GM04503 (cell line): ENCODE data around the gene ATP2A3.
"Not testable (repeated sequence)": the region's sequence is repeated elsewhere in the genome, so short reads cannot be mapped to it uniquely, and the experiment has no call there.

ENCODE experiments used
- DNase-seq: peaks from one replicate; pipeline ENCODE4 v3.0.0-alpha.2; 2012; ENCODE audit warnings: low read depth

ATP2A3 gene

DNA sequence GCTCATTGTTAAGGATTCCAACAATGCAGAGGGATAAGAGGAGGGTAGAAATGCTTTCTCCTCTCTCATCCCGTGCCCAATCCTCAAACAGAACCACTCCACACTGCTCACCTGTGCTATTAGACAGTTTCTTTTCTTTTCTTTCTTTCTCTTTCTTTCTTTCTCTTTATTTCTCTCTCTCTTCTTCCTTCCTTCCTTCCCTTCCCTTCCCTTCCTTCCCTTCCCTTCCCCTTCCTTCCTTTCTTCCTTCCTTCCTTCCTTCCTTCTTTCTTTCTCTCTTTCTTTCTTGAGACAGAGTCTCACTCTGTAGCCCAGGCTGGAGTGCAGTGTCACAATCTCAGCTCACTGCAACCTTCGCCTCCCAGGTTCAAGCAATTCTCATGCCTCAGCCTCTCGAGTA is 27.5 kb upstream of the ATP2A3 start:
- not testable (repeated sequence) for DNase-seq

DNA sequence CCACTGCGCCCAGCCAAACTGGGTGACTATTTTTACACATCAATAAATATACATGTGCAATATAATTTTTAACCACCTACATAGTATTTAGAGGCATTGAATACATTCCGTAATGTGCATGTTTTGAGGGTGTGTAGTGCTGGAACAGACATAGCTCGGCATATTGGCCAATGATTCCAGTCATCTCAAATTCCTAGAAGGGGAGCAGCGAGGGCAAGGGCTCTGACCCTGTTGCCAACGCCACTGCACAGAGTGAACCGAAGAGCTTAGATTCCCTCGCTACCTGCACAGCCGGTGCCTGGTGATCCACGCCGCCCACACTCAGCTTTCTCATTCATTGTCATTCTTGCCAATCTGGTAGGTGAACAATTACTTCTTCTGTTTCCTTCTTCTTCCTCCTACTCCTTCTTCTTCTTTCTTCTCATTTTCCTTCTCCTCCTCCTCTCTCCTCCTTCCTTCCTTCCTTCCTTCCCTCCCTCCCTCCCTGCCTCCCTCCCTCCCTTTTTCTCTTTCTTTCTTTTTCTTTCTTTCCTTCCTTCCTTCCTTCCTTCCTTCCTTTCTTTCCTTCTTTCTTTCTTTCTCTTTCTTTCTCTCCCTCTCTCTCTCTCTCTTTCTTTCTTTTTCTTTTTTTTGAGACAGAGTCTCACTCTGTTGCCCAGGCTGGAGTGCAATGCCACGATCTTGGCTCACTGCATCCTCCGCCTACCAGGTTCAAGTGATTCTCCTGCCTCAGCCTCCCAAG is 26.3 kb upstream of the ATP2A3 start:
- DNase-seq: no peak

DNA sequence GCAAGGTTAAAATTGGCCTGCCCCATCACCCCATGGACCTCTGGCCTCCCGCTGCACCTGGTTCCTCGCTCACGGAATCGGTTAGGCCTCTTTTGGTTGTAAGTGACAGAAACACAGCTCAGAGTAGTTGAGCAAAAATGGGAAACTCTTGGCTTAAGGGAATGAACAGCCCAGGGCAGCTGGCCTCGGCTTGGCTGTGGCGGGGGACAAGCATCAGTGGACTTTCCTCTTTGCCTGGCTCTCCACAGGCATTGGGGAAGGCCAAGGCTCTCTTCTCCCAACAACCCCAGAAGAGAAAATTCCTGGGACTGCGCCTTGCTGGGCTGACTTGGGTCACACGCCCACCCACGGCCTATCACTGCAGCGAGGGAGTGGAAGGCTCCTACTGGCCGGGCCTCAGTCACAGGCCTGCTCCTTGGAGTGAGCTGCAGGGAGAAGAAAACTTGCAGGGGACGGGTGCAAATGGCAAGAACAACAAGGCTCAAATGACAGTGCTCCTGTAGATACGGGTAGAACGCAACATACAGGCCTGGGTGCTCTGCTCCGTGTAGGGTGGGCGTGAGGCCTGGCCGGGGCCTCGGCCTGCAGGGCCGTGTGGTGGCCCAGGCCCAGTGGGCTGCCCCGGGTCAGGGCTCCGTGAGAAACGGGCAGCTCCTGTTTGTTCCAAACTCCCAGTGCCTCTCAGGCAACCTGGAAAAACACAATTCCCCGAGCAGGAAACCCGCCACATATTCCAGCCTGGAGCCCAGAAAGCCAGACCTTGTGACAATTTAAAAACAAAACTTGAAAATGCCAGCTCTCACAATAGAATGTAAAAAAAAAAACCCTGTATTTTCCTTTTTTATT is 25.0 kb upstream of the ATP2A3 start:
- no peak for DNase-seq

DNA sequence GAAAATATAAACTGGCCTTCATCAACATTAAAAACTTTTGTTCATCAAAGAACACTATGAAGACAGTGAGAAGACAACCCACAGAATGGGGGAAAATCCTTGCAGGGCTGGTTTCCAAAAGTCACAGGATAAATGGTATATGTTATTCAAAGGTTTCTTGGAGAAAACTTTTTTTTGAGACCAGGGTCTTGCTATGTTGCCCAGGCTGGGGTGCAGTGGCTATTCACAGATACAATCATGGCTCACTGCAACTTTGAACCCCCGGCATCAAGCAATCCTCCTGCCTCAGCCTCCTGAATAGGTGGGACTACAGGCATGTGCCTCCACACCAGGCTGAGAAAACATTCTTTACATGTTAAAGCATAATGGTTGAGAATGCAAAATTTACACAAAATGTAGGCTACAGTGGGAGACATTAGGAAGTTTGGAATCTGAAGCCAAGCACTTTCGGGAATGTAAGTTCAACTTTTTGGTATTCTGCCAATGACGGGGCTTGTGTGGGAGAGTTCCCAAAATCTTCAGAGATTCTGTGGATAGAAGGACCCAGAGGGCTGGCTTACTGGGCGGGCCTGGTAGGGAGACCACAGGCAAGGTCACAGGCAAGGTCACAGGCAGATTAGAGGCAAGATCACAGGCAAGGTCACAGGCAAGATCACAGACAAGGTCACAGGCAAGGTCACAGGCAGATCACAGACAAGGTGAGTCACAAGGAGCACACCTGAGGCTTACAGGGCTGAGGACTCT is 24.2 kb upstream of the ATP2A3 start:
- DNase-seq: no peak

DNA sequence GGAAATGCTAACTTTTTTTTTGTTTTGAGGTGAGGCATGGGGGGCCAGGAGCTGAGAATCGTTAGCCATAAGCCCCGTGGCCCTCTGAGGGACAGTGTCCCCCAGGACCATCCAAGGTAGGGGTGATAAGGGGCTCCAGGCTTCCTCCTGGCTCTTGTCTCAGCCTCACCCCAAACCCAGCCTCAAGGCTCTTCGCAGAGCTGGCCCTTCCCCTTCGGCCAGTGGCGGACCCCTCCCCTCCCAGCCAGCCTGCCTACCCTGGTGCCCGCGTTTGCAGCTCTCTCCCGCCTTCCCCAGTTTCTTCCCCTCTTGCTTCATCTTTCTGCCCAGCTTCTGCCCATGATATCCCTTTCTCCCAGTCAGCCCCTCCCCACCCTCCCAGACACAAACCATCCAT is 22.7 kb upstream of the ATP2A3 start:
- DNase-seq: no peak

DNA sequence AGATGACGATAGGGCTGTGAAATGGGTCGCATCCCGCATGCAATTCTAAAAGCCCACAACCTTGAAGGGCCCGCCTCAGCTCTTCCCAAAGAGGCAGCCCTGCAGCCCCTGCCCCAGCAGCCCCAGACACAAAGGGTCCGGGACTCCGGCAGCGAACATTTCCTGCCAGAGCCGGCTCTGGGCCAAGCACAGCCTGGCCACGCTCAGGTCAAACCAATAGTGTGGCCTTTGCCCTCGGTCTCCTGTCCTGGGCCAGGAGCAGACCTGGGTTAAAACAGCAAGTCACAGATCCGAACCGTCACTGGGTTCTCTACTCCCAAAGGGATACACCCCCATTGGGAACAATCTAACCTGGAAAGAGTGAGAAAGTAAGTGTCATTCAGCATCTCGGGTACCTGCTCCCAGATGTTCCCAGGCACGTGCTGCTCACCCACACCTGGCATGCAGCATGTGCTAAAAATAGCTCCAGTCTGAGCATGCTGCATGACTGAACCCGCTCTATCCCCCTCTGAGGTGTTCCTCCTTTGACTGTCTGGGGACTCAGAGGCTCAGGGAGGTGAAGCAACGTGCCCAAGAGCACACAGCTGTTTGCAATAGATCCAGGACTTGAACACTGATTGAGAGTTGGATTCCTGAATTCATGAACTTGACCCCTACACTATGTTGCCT is 22.2 kb upstream of the ATP2A3 start:
- DNase-seq: no peak

DNA sequence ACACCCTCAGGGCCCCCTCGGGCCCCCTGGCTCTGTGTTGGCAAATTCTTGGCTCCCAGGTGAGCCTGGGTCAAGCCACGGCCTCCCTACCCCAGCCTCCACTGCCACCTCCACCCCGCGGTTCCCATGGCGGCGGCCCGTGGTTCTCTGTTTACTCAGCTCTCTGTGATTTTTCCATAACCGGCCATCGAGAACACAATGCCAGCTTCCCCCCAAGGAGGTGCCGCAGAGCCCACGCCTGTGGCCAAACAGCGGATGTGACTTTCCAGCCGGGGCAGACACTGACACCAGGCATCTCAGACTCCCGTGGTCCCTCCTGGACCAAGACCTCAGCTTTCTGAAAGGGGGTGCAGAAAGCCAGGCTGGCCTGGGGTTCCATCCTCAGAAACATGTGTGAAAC is 21.6 kb upstream of the ATP2A3 start:
- no peak for DNase-seq

DNA sequence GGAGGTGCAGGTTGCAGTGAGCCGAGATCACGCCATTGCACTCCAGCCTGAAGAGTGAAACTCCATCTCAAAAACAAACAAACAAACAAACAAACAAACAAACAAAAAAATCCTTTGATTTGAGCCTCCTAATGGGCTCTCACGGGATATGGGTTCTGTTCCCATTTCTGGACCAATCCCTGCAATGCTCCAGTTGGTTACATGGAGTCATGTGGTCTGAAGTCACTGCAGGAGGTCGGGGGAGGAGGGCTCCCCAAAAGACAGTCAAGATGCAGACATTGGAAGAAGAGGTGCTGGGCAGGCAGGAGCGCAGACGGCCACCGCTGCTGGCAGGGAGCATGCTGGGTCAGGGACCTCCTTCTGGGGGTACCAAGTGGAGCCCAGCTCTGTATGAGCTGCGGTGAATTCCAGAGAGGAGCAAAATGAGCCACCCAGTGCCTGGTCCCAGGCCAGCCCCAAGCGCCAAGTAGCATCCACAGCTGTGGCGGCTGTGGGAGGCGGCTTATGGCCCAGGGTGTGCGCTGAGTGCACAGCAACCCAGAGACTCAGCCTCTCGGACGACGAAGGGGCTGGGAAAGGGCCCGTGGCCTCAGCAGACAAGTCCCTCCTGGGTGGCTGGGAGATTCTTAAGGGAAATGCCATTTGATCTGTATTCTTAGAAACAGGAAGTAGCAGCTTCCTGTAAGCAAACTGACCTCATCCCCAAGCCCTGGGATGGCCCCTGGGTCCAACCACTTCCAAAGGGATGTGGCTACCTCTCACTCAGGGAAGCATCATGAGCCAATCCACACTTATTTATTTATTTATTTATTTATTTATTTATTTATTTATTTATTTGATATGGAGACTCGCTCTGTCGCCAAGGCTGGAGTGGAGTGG is 19.6 kb upstream of the ATP2A3 start:
- no peak for DNase-seq

DNA sequence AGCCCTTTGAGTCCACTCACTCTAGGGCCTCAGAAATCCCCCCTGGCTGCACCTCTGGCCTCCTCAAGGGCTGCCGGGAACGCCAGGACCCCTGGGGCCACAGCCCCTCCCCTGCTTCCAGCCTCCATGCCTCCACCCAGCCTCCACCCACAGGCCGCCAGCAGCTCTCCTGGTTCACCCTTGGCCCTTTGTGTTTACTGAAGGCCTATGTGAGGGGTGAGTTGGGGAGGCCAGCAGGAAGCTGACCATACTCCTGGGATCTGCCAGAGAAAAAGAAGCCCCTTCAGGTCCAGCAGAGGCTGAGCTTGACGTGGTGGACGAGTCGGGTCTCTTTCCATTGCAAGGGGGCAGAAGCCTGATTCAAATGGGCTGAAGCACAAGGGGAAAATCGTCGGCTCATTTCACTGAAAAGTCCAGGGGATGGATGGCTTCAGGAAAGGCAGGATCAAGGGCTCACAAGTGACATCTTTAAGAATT is 18.3 kb upstream of the ATP2A3 start:
- no peak for DNase-seq

DNA sequence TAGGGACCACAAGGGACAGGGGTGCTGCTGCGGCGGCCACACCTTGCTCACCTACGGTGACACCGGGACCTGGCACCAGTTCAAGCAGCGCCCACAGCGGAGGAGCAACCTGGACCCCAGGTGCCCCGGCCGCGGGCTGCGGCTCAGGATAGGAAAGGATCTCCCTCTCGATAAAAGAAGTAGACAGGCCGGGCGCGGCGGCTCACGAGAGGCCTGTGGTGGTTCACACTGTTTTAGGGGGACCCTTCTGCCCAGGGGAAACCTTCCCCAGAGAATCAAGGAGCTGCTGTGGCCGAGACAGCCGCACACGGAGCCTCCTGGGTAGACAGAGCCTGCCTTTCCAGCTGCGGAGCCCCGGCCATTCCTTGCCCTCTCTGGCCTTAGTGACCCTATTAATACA is 17.9 kb upstream of the ATP2A3 start:
- DNase-seq: no peak

DNA sequence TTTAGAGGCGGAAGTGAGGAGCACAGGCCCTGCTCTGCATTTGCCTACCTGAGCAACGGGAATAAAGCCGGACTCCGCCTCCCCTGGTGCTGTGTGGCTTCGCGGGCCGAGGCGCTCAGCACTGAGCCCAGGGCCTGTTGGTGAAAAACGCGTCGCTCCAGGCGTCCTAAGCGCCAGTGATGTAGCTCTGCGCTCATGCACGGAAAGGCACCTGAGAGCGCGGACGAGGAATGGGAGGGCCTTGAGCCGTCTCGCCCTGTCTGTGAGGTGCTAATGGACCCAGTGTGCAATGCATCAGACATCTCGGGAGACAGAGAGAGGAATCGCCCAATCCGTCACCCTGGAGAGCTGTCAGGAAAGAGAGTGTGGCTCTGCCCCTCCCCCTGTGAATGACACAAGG is 17.2 kb upstream of the ATP2A3 start:
- no peak for DNase-seq

DNA sequence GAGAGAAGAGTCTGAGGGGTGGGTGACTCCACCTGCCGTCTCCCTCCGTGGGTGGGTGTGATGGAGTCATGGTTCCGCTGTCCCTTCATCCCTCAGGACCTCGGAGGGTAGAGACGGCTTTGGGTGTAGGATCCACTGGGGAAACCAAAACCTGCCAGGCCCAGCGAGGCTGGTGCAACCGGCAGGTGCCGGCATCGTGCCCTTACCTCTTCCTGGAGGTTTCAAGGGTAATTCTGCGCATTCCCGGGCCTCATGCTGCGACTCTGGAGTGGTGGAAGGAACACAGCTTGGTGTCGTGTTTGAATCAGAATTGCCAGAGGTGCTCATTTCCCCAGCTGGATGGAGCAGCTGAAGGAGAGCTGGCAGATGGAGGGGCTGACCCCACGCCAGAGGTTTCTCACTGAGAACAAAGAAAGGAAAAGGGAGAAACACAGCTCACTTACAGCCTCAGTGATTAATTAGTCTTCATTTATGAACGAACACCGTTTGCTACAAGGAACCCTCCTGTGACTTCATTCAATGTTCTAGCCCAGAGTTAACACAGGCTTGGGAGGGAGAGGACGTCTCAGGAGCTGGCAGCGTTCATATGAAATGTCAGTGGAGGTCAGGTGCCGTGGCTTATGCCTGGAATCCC is 16.3 kb upstream of the ATP2A3 start:
- DNase-seq: no peak

DNA sequence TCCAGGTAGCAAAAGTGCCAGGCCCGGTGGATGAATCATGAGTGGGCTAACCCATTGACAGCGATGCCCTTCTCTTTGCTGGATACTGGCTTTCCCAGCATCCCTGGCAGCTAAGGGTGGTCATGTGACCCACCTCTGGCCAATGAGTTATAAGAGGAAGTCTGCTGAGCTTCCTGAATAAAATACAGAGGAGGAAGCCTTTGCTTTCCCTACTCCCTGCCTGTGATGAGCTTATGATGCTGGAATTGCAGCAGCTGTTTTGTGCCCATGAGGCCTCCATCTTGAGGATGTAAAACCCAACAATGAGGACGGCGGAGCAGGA is 15.0 kb upstream of the ATP2A3 start:
- no peak for DNase-seq

DNA sequence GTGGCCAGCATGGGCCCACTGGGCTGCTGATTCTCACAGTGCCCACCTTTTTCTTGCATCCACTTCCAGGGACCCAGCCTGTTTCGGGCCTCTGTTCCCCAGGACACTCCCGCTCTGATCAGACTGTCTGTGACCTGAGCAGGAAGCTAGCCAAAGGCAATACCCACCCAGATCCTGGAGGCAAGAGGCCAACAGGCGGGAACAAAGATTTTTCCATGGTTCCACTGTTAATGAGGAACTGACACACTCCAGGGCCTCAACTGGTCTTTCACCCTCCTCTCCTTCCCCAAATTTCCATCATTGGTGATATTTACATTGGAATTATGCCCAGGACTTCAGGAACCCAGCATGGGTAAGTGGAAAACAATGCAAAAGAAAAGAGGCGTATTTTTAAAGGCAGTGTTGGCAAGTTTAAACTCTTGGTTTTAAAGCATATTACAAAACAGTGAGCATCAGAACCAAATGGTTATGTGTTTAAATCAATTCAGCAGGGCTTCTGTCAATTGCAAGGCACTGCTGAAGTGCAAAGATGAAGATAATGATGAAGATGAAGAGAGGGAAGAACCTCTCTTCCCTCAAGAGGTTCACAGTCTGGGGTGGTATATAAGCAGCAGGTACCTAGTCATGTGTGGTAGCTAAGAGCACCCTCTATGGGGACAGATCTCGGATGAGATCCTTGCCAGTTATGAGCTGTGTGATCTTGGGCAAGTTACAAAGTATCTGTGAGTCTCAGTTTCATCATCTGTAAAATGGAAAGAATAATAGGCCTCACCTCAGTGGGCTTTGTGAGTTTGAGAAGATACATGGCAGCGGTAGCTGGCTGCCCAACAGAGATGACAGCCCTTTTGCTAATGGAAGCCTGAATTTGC is 14.4 kb upstream of the ATP2A3 start:
- no peak for DNase-seq

DNA sequence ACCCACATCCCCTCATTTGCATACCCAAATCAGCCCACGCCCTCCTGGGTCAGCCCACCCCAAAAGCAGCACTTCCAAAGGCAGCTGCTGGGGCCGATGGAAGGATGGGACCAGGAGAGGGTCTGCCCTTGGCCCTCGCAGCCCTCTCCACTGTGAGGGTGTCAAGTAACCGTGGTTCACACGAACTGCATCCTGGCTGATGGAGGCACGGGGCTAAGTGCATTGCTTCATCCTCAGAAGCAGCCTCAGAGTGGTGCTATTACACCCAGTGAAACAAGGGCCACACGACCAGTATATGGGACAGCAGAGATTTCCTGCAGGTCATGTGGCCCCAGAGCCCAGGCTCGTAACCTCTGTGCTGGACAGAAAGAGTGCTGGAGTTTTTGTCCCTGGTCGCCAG is 13.2 kb upstream of the ATP2A3 start:
- DNase-seq: no peak

DNA sequence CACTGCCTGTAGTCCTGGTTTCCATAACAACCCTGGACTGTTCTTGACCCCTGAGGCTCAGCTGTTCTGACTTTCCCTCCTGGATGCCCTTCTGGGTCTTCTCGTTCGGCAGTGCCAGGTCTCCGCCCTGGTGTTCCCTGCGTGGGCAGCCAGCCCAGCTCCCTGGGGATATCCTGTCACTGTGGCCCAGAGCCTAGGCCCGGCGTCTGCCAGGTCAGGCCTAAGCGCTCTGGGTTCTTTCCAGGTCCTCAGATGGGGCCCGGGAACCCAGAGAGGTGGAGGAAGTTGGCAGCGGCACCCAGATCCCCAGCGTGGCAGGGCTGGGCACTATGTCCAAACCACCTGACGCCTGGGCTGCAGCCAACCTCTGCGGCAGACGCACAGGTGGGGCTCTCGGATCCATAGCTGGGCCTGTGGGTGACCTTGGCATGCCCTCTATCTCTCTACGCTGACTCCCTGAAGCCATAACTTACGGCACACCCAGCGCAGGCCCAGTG is 12.5 kb upstream of the ATP2A3 start:
- DNase-seq: no peak

DNA sequence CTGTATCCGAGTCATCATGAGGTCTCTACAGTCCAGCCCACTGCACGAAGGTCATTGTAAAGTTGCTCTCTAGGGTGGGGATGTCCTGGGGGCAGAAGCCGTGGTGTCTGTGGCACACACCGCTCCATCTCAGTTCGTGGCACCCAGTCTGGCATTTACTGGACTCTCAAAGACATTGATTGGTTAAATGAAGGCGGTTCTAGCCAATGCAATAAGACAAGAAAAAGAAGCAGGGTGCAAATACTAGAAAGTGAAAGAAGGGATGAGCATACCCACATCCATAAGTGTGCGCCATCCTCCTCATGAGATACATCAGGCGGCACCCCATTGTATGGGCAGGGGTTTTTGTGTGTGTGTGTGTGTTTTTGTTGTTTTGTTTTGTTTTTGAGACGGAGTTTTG is 10.7 kb upstream of the ATP2A3 start:
- DNase-seq: no peak

DNA sequence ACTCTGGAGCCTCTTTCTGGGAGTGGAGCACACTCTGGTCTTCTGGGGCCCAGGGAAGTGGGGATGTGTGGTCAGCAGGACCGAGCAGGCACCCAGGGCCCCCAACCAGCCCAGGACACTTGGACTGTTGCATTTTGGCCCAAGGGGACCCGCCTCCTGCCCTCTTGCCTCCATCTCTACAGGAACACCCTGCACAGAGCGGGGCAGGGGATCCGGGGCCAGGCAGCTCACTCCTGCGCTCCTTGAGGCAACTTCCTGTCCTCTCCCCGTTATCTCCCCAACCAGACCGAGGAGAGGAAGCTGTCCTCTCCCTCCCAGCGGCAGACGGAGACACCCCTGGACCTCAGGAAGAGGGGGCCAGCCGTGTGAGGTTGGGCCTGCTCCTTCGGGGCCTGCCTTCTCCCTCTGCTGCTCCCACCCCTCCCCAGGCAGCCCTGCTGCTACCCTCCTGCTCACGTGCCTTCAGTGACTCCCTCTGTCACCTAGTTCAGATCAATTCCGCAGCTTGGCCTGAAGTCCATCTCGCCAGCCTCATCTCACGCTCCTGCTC is 10.0 kb upstream of the ATP2A3 start:
- no peak for DNase-seq

DNA sequence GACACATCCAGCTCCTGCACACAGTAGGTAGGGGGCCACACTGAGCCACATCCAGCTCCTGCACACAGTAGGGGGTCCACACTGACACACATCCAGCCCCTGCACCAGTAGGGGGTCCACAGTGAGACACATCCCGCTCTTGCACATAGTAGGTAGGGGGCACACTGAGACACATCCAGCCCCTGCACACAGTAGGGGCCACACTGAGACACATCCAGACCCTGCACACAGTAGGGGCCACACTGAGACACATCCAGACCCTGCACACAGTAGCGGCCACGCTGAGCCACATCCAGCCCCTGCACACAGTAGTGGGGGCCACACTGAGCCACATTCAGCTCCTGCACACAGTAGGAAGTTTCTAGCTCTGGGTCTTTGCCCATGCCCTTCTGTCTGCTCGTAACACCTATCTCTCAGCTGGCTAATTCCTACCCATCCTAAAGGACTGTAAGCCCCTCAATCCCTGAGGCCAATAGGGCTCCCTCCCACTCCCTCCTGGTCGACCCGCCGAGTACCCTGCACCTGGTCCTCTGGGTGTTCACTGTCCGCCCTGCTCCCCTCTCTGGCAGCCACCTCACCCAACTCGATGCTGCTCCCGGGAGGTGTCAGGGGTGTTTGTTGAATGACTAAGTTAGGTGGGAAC is 9.4 kb upstream of the ATP2A3 start:
- DNase-seq: no peak
